GM13976 (cell line): ENCODE data around the gene EEF1AKMT3.

Experiments used
- DNase-seq: peaks from one replicate; pipeline ENCODE4 v3.0.0; 2012; ENCODE audit warnings: low spot score
- in situ Hi-C: fragments of 300-500 bp; cut with MboI; formaldehyde crosslinking; loops from one replicate; pipeline ENCODE4 v1.12.0; 2022; ENCODE audit warnings: low sequenced_read_pairs, mixed read lengths, inconsistent platforms; ENCODE audit not compliant: unreplicated experiment
- TF ChIP-seq, protein P1 (sequence below): IDR thresholded peaks from 2 replicates; pipeline ENCODE4 v1.5.1; 2012; ENCODE audit warnings: borderline replicate concordance, mild to moderate bottlenecking; ENCODE audit not compliant: insufficient read depth; ENCODE audit errors: extremely low read depth, missing control alignments, control extremely low read depth

The EEF1AKMT3 gene

GRCh38 chr12:57766464-57767304, 5.7 kb upstream of the EEF1AKMT3 start, which contains the start of gene CYP27B1:
CYP27B1 (minus strand) TSS chr12:57767078; CDS start chr12:57767041, 37 bp downstream.
- TF ChIP-seq, protein P1, sequence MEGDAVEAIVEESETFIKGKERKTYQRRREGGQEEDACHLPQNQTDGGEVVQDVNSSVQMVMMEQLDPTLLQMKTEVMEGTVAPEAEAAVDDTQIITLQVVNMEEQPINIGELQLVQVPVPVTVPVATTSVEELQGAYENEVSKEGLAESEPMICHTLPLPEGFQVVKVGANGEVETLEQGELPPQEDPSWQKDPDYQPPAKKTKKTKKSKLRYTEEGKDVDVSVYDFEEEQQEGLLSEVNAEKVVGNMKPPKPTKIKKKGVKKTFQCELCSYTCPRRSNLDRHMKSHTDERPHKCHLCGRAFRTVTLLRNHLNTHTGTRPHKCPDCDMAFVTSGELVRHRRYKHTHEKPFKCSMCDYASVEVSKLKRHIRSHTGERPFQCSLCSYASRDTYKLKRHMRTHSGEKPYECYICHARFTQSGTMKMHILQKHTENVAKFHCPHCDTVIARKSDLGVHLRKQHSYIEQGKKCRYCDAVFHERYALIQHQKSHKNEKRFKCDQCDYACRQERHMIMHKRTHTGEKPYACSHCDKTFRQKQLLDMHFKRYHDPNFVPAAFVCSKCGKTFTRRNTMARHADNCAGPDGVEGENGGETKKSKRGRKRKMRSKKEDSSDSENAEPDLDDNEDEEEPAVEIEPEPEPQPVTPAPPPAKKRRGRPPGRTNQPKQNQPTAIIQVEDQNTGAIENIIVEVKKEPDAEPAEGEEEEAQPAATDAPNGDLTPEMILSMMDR = no peak
- DNase-seq = no peak
- in situ Hi-C loops = no loop called here

DNA sequence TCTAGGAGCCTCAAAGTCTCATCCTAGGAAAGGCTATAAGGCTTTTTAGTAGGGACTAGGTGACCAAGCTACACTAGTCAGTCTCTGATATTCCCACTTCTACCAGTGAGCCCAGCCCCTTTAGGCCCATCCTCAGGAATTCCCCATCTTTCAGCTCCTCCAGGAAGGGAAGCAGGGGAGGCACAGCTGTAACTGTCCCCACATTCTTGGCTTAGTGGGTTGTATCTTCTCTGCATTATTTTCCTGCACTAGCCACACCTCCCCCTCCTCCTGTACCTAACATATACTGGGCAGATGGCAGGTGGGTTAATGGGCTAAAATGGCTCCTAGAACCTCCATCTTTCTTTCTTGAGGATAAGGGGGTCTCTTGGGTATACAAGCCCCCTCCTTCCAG, 5.1 kb upstream of the EEF1AKMT3 start:
- in situ Hi-C loops = no loop called here
- no peak for DNase-seq

DNA sequence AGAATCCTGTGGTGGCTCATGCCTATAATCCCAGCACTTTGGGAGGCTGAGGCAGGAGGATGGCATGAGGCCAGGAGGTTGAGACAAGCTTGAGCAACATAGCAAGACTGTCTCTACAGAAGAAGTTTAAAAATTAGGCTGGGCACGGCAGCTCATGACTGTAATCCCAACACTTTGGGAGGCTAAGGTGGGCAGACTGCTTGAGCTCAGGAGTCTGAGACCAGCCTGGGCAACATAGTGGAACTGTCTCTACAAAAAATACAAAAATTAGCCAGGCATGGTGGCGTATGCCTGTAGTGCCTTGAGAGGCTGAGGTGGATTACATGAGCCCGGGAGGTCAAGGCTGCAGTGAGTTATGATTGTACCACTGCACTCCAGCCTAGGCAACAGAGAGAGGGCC, 4.5 kb upstream of the EEF1AKMT3 start:
- no peak for DNase-seq
- in situ Hi-C loops = no loop called here
- TF ChIP-seq, protein P1 = no peak

More for the DNA sequence above, 5.1 kb upstream of the EEF1AKMT3 start:
- TF ChIP-seq, protein P1 = no peak

DNA sequence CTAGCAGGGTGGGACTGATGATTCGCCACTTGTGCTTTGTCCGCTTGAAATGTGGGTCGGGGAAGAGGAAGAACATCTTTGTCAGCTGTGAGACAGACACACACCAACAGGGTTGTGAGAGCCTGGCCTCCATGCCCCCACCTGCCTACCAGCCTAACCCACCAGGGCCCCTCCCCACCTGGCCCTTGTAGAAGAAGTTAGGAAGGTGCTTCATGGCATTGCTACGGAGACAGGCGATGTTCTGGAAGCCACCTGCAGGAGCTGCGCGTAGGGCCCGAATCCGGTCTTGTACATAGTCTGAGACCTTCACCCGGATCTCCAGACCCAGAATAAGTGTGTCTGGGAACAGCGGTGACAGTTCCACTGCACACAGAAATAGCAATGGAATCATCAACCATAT, 2.8 kb upstream of the EEF1AKMT3 start:
- TF ChIP-seq, protein P1 = no peak

DNA sequence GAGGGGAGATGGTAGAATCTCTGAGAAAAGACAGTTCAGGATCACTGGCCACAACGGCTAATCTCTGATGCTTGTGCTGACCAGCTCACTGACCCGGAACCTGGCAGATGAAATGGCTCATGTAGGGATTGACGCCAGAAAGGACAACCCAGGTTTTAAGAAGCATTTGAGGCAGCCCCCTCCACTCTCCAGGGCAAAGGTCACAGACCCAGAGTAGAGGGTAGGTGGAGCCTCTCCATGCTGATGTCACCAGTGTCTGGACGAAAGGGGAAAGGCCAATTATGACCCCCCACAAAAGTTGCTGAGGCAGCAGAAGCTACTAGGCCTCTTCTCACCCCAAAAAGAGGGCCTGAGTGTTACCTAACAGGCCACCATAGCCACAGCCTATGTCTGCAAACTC, 1.7 kb upstream of the EEF1AKMT3 start:
- in situ Hi-C loops = no loop called here
- TF ChIP-seq, protein P1 = no peak
- DNase-seq = no peak

More for the DNA sequence above, 2.8 kb upstream of the EEF1AKMT3 start:
- no peak for DNase-seq
- in situ Hi-C loops = no loop called here

DNA sequence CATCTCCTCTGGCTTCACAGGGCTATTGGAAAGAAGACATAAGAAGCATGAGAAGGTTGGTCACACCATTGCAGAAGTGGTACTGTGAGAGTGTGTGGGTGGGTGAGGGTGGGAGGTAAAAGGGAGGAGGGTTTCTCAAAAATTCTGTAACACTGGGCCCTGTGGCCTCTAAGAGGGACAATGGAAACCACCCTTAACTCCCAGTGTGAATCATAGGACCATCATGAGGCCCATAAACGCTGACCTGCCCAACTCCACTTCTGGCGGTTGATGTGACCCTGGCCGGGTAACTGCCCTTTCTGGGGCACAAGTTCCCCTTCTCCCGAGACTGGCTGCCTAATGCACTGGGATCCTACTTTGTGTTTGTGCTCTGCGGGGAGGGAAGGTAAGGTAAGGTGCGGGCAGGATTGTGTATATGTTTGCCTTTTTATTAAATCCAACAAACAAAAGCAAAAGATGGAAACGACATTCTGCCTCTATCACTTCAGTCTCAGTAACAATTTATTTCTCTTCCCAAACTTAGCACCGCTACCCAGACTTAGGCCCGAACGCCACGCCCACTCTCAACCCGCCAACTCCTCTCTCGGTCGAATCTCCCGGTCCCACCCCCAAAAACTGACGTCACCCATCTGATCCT, 1.1 kb upstream of the EEF1AKMT3 start:
- TF ChIP-seq, protein P1 = no peak
- in situ Hi-C loops = no loop called here
- peak; percentile 90 for DNase-seq
